ENCODE results near the gene POLR3K.

POLR3K gene

GRCh38 chr16:53346-54236, at the start of gene POLR3K, which contains the start of gene SNRNP25:
TSS of gene POLR3K (minus strand) at chr16:53608. CDS start at chr16:53586, 22 bp downstream.
TSS of gene SNRNP25 (plus strand) at chr16:53828. CDS start at chr16:54017, 189 bp downstream.
- peak; percentile 100 for DNase-seq (ENCODE audit: low spot score)

GRCh38 chr16:102060-102855, 48.9 kb upstream of the POLR3K start:
- DNase-seq (ENCODE audit: low spot score) = no peak

- DNase-seq (ENCODE audit: low spot score) = no peak
Observed at GRCh38 chr16:101586-101985, 48.2 kb upstream of the POLR3K start.

GRCh38 chr16:100989-101388, 47.6 kb upstream of the POLR3K start:
- no peak for DNase-seq (ENCODE audit: low spot score)

- DNase-seq (ENCODE audit: low spot score) = no peak
Observed at GRCh38 chr16:97822-98221, 44.4 kb upstream of the POLR3K start.

- peak; percentile 97 for DNase-seq (ENCODE audit: low spot score)
Observed at GRCh38 chr16:96935-97381, 43.5 kb upstream of the POLR3K start.

GRCh38 chr16:94918-95265, 41.5 kb upstream of the POLR3K start:
- no peak for DNase-seq (ENCODE audit: low spot score)

- DNase-seq (ENCODE audit: low spot score) = no peak
Observed at GRCh38 chr16:92431-93339, 39.3 kb upstream of the POLR3K start.

GRCh38 chr16:91484-91883, 38.1 kb upstream of the POLR3K start:
- no peak for DNase-seq (ENCODE audit: low spot score)

GRCh38 chr16:89391-90302, 36.2 kb upstream of the POLR3K start:
- no peak for DNase-seq (ENCODE audit: low spot score)

GRCh38 chr16:88613-89012, 35.2 kb upstream of the POLR3K start:
- DNase-seq (ENCODE audit: low spot score) = no peak

GRCh38 chr16:86483-86952, 33.1 kb upstream of the POLR3K start:
- no peak for DNase-seq (ENCODE audit: low spot score)

- no peak for DNase-seq (ENCODE audit: low spot score)
Observed at GRCh38 chr16:85865-86264, 32.5 kb upstream of the POLR3K start.

GRCh38 chr16:85407-85782, 32.0 kb upstream of the POLR3K start:
- DNase-seq (ENCODE audit: low spot score) = no peak

GRCh38 chr16:84718-85406, 31.5 kb upstream of the POLR3K start:
- DNase-seq (ENCODE audit: low spot score) = peak; percentile 95

GRCh38 chr16:83781-84615, 30.6 kb upstream of the POLR3K start:
- DNase-seq (ENCODE audit: low spot score) = no peak

GRCh38 chr16:83060-83603, 29.7 kb upstream of the POLR3K start:
- no peak for DNase-seq (ENCODE audit: low spot score)

- DNase-seq (ENCODE audit: low spot score) = no peak
Observed at GRCh38 chr16:79151-80054, 26.0 kb upstream of the POLR3K start.

All from AG08395 (cell line).